ENCODE measurements around the gene RPA3. TPM values are rescaled to one million over a fixed set of nuclear protein-coding genes. Genes with fewer than 3 reads are reported as not detected.

Gene RPA3
- total RNA-seq, 5 donors from 2014 or later (not counting 1 experiment from before 2014, with no cell fraction given): 24.5 to 28.5 (median 26.8) TPM

DNA sequence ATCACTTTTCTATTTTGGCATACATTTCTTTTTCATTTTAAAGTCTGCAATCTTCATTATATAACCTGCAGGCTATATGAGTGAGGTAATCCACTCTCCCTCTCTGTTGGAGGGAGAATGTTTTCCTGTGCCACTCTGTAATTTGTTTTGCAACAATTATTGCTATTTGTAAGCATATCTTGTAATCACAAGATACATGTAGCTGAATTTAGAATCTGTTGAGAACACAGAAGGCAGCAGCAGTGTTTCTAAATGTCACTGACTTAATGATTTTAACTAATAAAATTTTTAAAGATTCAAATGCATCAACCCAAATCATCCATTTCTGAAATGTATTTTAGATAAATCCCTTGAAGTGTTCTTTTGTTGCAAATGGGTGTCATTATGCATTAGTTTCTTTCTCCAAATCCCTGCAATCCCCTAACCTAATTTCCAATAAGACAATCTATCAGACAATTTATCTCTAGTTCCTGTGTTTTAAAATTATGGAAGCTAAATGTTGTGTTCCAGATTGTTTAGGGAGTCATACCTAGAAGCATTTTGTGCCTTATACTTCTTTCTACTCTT lies 97.7 kb downstream of the RPA3 start:
- Histone ChIP-seq H3K4me1 (ENCODE audit: control insufficient read depth in 1 of 2, extremely low read depth in 1 of 2, insufficient read depth in 2 of 2, low read length in 2 of 2) (peaks cover 0 to 6% of the 10 kb centered on the region in 2 experiments), H3K27ac (ENCODE audit: low read length) (no peak overlapping the region), H3K36me3 (ENCODE audit: control insufficient read depth in 2 of 2, extremely low read depth in 1 of 2, insufficient read depth in 1 of 2, low read length in 1 of 2) (no peaks in the 10 kb centered on the region), H3K4me3 (ENCODE audit: control insufficient read depth in 1 of 2, extremely low read depth in 1 of 2, low read length in 1 of 2) (no peak overlapping the region), H3K9me3 (no peaks in the 10 kb centered on the region), H3K27me3 (replicated peaks in 1 of 2; ENCODE audit: control insufficient read depth in 2 of 2, extremely low read depth in 1 of 2, insufficient read depth in 2 of 2, low read length in 1 of 2) (no peaks in the 10 kb centered on the region)
- ATAC-seq (replicated peaks in 1 of 4) (no peak), DNase-seq (no peak)
- H3K36me3 Mint-ChIP-seq: no peaks in the 10 kb centered on the region
- POLR2A ChIA-PET: no interaction called here
- peaks cover 0 to 4% of the 10 kb centered on the region in 2 donors for H3K27me3 Mint-ChIP-seq
- peaks cover 3 to 20% (median 14%) of the 10 kb centered on the region in 3 donors for H3K4me1 Mint-ChIP-seq
- CTCF ChIA-PET: no interaction called here
- no peaks in the 10 kb centered on the region for H3K9me3 Mint-ChIP-seq
- no peak overlapping the region for H3K4me3 Mint-ChIP-seq
- no peak overlapping the region for H3K27ac Mint-ChIP-seq

DNA sequence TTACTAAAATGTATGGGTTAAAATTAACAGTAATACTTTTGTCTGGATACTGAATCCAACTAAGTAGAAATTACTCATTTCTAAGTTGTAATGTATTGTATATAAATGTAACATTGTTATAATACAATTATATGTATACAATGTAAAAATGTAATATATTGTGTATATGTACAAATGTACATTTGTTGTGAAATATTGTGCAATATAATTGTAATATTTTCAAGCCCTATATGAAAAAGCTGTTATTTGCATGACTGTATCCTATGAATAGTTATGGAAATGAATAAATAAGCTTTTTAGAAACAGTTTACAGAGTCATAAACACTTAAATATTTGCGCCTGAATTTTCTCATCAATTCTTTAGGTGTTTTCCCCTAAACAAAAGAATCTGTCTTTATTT lies 98.2 kb downstream of the RPA3 start:
- Histone ChIP-seq H3K36me3 (ENCODE audit: control insufficient read depth in 2 of 2, extremely low read depth in 1 of 2, insufficient read depth in 1 of 2, low read length in 1 of 2) (no peaks in the 10 kb centered on the region), H3K27me3 (replicated peaks in 1 of 2; ENCODE audit: control insufficient read depth in 2 of 2, extremely low read depth in 1 of 2, insufficient read depth in 2 of 2, low read length in 1 of 2) (no peaks in the 10 kb centered on the region), H3K9me3 (no peaks in the 10 kb centered on the region), H3K27ac (ENCODE audit: low read length) (no peak overlapping the region), H3K4me3 (ENCODE audit: control insufficient read depth in 1 of 2, extremely low read depth in 1 of 2, low read length in 1 of 2) (no peak overlapping the region), H3K4me1 (ENCODE audit: control insufficient read depth in 1 of 2, extremely low read depth in 1 of 2, insufficient read depth in 2 of 2, low read length in 2 of 2) (peaks cover 0 to 6% of the 10 kb centered on the region in 2 experiments)
- ChIA-PET POLR2A (no interaction called here), CTCF (no interaction called here)
- Mint-ChIP-seq H3K4me3 (no peak overlapping the region), H3K27me3 (peaks cover 0 to 4% of the 10 kb centered on the region in 2 donors), H3K27ac (no peak overlapping the region), H3K9me3 (no peaks in the 10 kb centered on the region), H3K4me1 (peaks cover 3 to 20% (median 14%) of the 10 kb centered on the region in 3 donors), H3K36me3 (no peaks in the 10 kb centered on the region)
- WGBS (ENCODE audit: insufficient coverage): no CpG with 5 or more reads among the region's 1 CpG
- DNase-seq: no peak
- ATAC-seq (replicated peaks in 1 of 4): no peak

DNA sequence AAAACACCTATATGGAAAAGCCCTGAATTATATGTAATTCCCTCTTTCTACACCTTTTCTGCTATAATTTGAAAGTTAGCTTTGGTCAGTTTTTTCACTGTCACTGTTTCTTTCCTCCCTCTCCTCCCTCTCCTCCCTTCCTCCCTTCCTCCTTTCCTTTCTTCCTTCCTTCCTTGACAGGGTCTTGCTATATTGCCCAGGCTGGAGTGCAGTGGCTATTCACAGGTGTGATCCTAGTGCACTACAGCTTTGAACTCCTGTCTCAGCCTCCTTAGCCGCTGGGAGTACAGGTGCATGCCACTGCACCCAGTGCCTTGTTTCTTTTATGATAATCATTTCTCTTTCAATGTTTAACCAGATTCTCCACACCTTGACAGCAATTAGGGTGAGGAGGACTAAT lies 100.0 kb downstream of the RPA3 start:
- H3K4me1 ChIP-seq (ENCODE audit: control insufficient read depth in 1 of 2, extremely low read depth in 1 of 2, insufficient read depth in 2 of 2, low read length in 2 of 2): peaks cover 0 to 6% of the 10 kb centered on the region in 2 experiments
- no peak overlapping the region for H3K27ac ChIP-seq (ENCODE audit: low read length)
- Mint-ChIP-seq H3K4me3 (no peak overlapping the region), H3K27me3 (peaks cover 0 to 4% of the 10 kb centered on the region in 2 donors), H3K27ac (no peak overlapping the region), H3K9me3 (no peaks in the 10 kb centered on the region), H3K36me3 (no peaks in the 10 kb centered on the region), H3K4me1 (peaks cover 3 to 20% (median 14%) of the 10 kb centered on the region in 3 donors)
- ATAC-seq (replicated peaks in 1 of 4) (no peak), DNase-seq (no peak)
- no peaks in the 10 kb centered on the region for H3K36me3 ChIP-seq (ENCODE audit: control insufficient read depth in 2 of 2, extremely low read depth in 1 of 2, insufficient read depth in 1 of 2, low read length in 1 of 2)
- no peaks in the 10 kb centered on the region for H3K9me3 ChIP-seq
- no peaks in the 10 kb centered on the region for H3K27me3 ChIP-seq (replicated peaks in 1 of 2; ENCODE audit: control insufficient read depth in 2 of 2, extremely low read depth in 1 of 2, insufficient read depth in 2 of 2, low read length in 1 of 2)
- ChIA-PET CTCF (no interaction called here), POLR2A (no interaction called here)
- no CpG with 5 or more reads among the region's 1 CpG for WGBS (ENCODE audit: insufficient coverage)
- H3K4me3 ChIP-seq (ENCODE audit: control insufficient read depth in 1 of 2, extremely low read depth in 1 of 2, low read length in 1 of 2): no peak overlapping the region

DNA sequence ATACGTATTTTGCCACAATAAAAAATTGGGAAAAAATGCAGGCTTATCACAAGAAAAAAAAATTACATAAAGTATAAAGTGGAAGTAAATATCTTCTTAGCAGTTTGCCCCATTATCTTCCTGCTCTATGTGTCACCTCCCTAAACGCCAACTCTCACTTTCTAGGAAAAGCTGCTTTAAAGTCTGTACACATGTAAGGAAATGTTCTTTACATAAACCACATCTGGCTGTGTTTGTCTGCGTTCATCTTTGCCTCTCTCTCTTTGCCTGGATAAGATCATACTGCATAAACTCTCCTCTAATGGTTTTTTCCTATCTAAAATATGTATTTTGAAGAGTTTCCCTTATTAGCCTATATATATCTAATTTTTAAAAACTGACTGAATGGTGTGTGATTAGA lies 100.9 kb downstream of the RPA3 start:
- no peak overlapping the region for H3K27ac Mint-ChIP-seq
- Histone ChIP-seq H3K27me3 (replicated peaks in 1 of 2; ENCODE audit: control insufficient read depth in 2 of 2, extremely low read depth in 1 of 2, insufficient read depth in 2 of 2, low read length in 1 of 2) (no peaks in the 10 kb centered on the region), H3K27ac (ENCODE audit: low read length) (no peak overlapping the region), H3K36me3 (ENCODE audit: control insufficient read depth in 2 of 2, extremely low read depth in 1 of 2, insufficient read depth in 1 of 2, low read length in 1 of 2) (no peaks in the 10 kb centered on the region), H3K4me1 (ENCODE audit: control insufficient read depth in 1 of 2, extremely low read depth in 1 of 2, insufficient read depth in 2 of 2, low read length in 2 of 2) (peaks cover 0 to 6% of the 10 kb centered on the region in 2 experiments), H3K9me3 (no peaks in the 10 kb centered on the region), H3K4me3 (ENCODE audit: control insufficient read depth in 1 of 2, extremely low read depth in 1 of 2, low read length in 1 of 2) (no peak overlapping the region)
- no peaks in the 10 kb centered on the region for H3K36me3 Mint-ChIP-seq
- ATAC-seq (replicated peaks in 1 of 4) (no peak), DNase-seq (no peak)
- no peaks in the 10 kb centered on the region for H3K9me3 Mint-ChIP-seq
- H3K27me3 Mint-ChIP-seq: peaks cover 0 to 4% of the 10 kb centered on the region in 2 donors
- no CpG with 5 or more reads among the region's 3 CpGs for WGBS (ENCODE audit: insufficient coverage)
- ChIA-PET POLR2A (no interaction called here), CTCF (no interaction called here)
- H3K4me3 Mint-ChIP-seq: no peak overlapping the region
- peaks cover 3 to 20% (median 14%) of the 10 kb centered on the region in 3 donors for H3K4me1 Mint-ChIP-seq

DNA sequence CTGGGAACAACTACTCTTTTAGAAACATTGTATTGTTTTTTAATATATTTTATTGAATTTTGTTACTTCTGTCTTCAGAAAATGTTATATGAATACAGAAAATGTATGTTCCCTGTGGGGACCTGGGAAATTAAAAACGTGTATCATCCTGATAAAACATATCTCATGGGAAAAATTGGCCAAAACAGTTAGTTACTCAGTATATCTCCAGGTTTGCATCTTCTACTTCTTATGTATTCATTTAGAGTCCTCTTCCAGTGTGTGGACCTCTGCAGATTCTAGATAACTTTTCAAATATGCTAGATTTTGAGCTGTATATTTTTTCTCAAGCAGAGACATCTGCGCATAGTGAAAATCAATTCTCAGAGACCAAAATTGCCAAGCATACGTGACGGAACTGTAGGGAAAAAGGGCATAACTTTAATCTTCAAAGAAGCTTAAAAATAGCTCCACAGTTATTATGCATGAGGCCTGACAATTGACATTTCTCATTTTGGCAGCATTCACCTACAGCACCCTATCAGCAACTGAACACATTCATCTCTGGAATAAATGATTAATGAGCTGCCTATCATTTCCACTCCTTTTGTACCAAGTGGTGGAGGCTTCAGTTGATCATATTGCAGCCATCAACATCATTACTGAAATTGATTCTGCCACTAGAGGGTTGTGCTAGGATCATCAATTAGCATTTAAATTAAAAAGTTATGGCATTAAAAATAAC lies 104.2 kb downstream of the RPA3 start:
- no peak overlapping the region for H3K4me3 Mint-ChIP-seq
- Histone ChIP-seq H3K36me3 (ENCODE audit: control insufficient read depth in 2 of 2, extremely low read depth in 1 of 2, insufficient read depth in 1 of 2, low read length in 1 of 2) (no peaks in the 10 kb centered on the region), H3K27ac (ENCODE audit: low read length) (no peak overlapping the region), H3K4me1 (ENCODE audit: control insufficient read depth in 1 of 2, extremely low read depth in 1 of 2, insufficient read depth in 2 of 2, low read length in 2 of 2) (peaks cover 0 to 6% of the 10 kb centered on the region in 2 experiments), H3K9me3 (no peaks in the 10 kb centered on the region), H3K27me3 (replicated peaks in 1 of 2; ENCODE audit: control insufficient read depth in 2 of 2, extremely low read depth in 1 of 2, insufficient read depth in 2 of 2, low read length in 1 of 2) (no peaks in the 10 kb centered on the region), H3K4me3 (ENCODE audit: control insufficient read depth in 1 of 2, extremely low read depth in 1 of 2, low read length in 1 of 2) (no peak overlapping the region)
- no peak for ATAC-seq (replicated peaks in 1 of 4)
- ChIA-PET POLR2A (interaction anchor here in 1 of 2 donors (0.6 kb wide), 1 partner anchor 151 kb away, joined by 3 read pairs; no protein-coding TSS in a partner anchor), CTCF (interaction anchor here in 1 of 2 donors (0.9 kb wide), 1 partner anchor 682 kb away, joined by 3 read pairs; no protein-coding TSS in a partner anchor)
- H3K27ac Mint-ChIP-seq: no peak overlapping the region
- no peaks in the 10 kb centered on the region for H3K9me3 Mint-ChIP-seq
- WGBS (ENCODE audit: insufficient coverage): no CpG with 5 or more reads among the region's 4 CpGs
- H3K4me1 Mint-ChIP-seq: peaks cover 3 to 20% (median 14%) of the 10 kb centered on the region in 3 donors
- H3K36me3 Mint-ChIP-seq: no peaks in the 10 kb centered on the region
- no peak for DNase-seq
- H3K27me3 Mint-ChIP-seq: peaks cover 0 to 2% of the 10 kb centered on the region in 2 donors

DNA sequence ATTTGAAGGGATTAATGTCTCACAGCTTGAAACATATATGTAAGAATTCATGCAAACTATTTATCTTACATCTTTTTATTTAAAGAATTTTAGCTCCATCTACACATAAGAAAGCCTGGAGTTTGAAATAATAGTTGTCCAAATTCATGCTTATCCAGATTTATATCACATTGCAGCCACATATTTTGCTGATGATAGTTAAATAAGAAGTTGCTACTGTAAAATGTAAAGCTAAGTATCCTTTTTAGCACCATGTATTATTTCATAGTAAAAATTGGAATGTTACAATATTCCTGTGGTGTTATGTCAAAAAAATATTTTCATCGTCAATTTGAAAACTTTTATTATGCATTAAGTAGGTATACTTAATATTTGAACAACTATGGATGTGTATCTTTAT lies 105.2 kb downstream of the RPA3 start:
- H3K27me3 ChIP-seq (replicated peaks in 1 of 2; ENCODE audit: control insufficient read depth in 2 of 2, extremely low read depth in 1 of 2, insufficient read depth in 2 of 2, low read length in 1 of 2): no peaks in the 10 kb centered on the region
- Mint-ChIP-seq H3K4me1 (peaks cover 3 to 14% (median 9%) of the 10 kb centered on the region in 3 donors), H3K27ac (no peak overlapping the region), H3K36me3 (no peaks in the 10 kb centered on the region), H3K4me3 (no peak overlapping the region), H3K9me3 (no peaks in the 10 kb centered on the region), H3K27me3 (no peaks in the 10 kb centered on the region)
- ATAC-seq (replicated peaks in 1 of 4): no peak
- no peaks in the 10 kb centered on the region for H3K9me3 ChIP-seq
- H3K4me1 ChIP-seq (ENCODE audit: control insufficient read depth in 1 of 2, extremely low read depth in 1 of 2, insufficient read depth in 2 of 2, low read length in 2 of 2): peaks cover 0 to 6% of the 10 kb centered on the region in 2 experiments
- no peaks in the 10 kb centered on the region for H3K36me3 ChIP-seq (ENCODE audit: control insufficient read depth in 2 of 2, extremely low read depth in 1 of 2, insufficient read depth in 1 of 2, low read length in 1 of 2)
- POLR2A ChIA-PET: interaction anchor here in 1 of 2 donors (0.5 kb wide), 1 partner anchor 11 kb away, joined by 3 read pairs; no protein-coding TSS in a partner anchor
- no CpG with 5 or more reads among the region's 1 CpG for WGBS (ENCODE audit: insufficient coverage)
- H3K27ac ChIP-seq (ENCODE audit: low read length): no peak overlapping the region
- no peak for DNase-seq
- no peak overlapping the region for H3K4me3 ChIP-seq (ENCODE audit: control insufficient read depth in 1 of 2, extremely low read depth in 1 of 2, low read length in 1 of 2)
- CTCF ChIA-PET: interaction anchor here in 1 of 2 donors (0.7 kb wide), 1 partner anchor 88 kb away, joined by 3 read pairs; no protein-coding TSS in a partner anchor

All from T-cell (primary cell).